Measurements from ENCODE around the gene PALM. TPM values are rescaled to one million over a fixed set of nuclear protein-coding genes. Genes with fewer than 3 reads are reported as not detected.

The PALM gene
- total and polyA plus RNA-seq, 9 of the 15 experiments (the other 6 are each of a cell fraction or from before 2014, with no cell fraction given) = 0.04 to 6.6 (median 1.7) TPM

DNA sequence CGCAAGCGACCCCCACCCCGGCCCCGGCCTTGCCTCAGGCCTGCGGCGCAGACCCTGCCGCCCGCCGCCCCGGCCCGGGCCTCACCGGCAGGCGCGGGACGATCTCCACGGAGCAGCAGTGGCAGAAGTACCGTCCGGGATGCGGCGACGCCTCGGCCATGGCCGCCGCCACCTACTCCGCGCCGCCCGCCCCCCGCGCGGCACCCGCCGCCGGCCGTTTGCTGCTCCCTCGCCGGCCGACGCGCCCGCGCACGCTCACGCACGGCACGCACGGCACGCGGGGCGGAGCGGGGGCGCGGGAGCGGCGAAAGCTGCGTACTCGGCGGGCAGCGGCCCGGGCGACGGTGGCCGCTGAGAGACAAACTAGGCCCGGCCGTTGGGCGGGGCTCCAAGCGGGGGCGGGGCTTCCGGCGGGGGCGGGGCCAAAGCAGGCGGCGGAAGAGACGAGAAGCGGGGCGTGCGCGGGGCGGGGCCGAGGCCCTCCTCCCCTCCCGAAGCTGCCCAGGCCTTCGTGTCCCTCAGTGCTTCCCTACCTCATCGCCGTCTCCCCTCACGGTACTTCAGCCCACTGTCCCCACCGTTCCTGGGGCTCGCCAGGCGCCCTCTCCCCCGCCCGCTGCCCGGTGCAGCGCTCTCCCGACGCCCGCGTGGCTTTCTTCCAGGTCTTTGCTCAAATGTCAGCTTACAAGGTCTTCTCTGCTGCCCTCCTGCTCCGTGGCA, 45.6 kb upstream of the PALM start, which contains the start of gene RNF126 (continued):
- TF ChIP-seq E2F1 (CRISPR knock-in tag; IDR thresholded peaks at IDR 0.05) (no peak), ZNF589 (CRISPR knock-in tag; IDR thresholded peaks at IDR 0.05; ENCODE audit: low read depth) (no peak), ERF (CRISPR knock-in tag; IDR thresholded peaks at IDR 0.05) (peak; percentile 42; the same call in 1 of the 2 replicates), POLR2B (IDR thresholded peaks at IDR 0.05; ENCODE audit: low read depth, partially characterized antibody) (peak; percentile 22), ZNF778 (CRISPR knock-in tag; IDR thresholded peaks at IDR 0.05) (no peak), ZNF785 (CRISPR knock-in tag; IDR thresholded peaks at IDR 0.05) (no peak), CTBP1 (IDR thresholded peaks at IDR 0.05; ENCODE audit: borderline replicate concordance) (peak; percentile 70; the same call in 1 of the 2 replicates), FOXM1 (IDR thresholded peaks at IDR 0.05; ENCODE audit: low read depth) (no peak), FOXM1 (CRISPR knock-in tag; IDR thresholded peaks at IDR 0.05; ENCODE audit: low read depth) (no peak), SNRNP70 (optimal IDR thresholded peaks at IDR 0.05; ENCODE audit: low read depth, low read length) (no peak), ZBTB9 (CRISPR knock-in tag; IDR thresholded peaks at IDR 0.05) (0 out of 2 replicates have a peak, but pooled peaks have one; percentile 41), TEAD1 (CRISPR knock-in tag; IDR thresholded peaks at IDR 0.05) (no peak), SRSF9 (IDR thresholded peaks at IDR 0.05; ENCODE audit: borderline replicate concordance, low read depth, low read length) (no peak), NCOA2 (IDR thresholded peaks at IDR 0.05; ENCODE audit: partially characterized antibody in 2 of 2) (no peak), NRF1 (conservative IDR thresholded peaks at IDR 0.05 in 1 of 2, IDR thresholded peaks at IDR 0.05 in 1 of 2) (peak; percentile 81 to 82), ZKSCAN8 (CRISPR knock-in tag; IDR thresholded peaks at IDR 0.05) (no peak), ZNF583 (CRISPR knock-in tag; IDR thresholded peaks at IDR 0.05) (0 out of 2 replicates have a peak, but pooled peaks have one; percentile 16), ELF1 (tag; IDR thresholded peaks at IDR 0.05) (peak; percentile 65; the same call in 1 of the 2 replicates), ZNF239 (CRISPR knock-in tag; IDR thresholded peaks at IDR 0.05) (no peak), ZNF431 (CRISPR knock-in tag; IDR thresholded peaks at IDR 0.05) (no peak), ZNF133 (CRISPR knock-in tag; IDR thresholded peaks at IDR 0.05) (no peak), CC2D1A (IDR thresholded peaks at IDR 0.05) (no peak)
- TF ChIP-seq, protein P1, sequence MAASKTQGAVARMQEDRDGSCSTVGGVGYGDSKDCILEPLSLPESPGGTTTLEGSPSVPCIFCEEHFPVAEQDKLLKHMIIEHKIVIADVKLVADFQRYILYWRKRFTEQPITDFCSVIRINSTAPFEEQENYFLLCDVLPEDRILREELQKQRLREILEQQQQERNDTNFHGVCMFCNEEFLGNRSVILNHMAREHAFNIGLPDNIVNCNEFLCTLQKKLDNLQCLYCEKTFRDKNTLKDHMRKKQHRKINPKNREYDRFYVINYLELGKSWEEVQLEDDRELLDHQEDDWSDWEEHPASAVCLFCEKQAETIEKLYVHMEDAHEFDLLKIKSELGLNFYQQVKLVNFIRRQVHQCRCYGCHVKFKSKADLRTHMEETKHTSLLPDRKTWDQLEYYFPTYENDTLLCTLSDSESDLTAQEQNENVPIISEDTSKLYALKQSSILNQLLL (CRISPR knock-in tag; IDR thresholded peaks at IDR 0.05; ENCODE audit: borderline replicate concordance) = no peak
- TF ChIP-seq, protein P2, sequence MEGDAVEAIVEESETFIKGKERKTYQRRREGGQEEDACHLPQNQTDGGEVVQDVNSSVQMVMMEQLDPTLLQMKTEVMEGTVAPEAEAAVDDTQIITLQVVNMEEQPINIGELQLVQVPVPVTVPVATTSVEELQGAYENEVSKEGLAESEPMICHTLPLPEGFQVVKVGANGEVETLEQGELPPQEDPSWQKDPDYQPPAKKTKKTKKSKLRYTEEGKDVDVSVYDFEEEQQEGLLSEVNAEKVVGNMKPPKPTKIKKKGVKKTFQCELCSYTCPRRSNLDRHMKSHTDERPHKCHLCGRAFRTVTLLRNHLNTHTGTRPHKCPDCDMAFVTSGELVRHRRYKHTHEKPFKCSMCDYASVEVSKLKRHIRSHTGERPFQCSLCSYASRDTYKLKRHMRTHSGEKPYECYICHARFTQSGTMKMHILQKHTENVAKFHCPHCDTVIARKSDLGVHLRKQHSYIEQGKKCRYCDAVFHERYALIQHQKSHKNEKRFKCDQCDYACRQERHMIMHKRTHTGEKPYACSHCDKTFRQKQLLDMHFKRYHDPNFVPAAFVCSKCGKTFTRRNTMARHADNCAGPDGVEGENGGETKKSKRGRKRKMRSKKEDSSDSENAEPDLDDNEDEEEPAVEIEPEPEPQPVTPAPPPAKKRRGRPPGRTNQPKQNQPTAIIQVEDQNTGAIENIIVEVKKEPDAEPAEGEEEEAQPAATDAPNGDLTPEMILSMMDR (IDR thresholded peaks at IDR 0.05 in 2 of 3, conservative IDR thresholded peaks at IDR 0.05 in 1 of 3; ENCODE audit: insufficient read depth in 2 of 3, low read depth in 1 of 3, low read length in 3 of 3) = no peak

Data from K562 (cell line).